Measurements from ENCODE around the gene MTR.

The MTR gene

GRCh38 chr1:236779312-236779711 is 15.8 kb upstream of the MTR start:
- DNase-seq, result no peak

GRCh38 chr1:236785477-236785876 is 9.6 kb upstream of the MTR start:
- no peak for DNase-seq

GRCh38 chr1:236786453-236786852 is 8.6 kb upstream of the MTR start:
- no peak for DNase-seq

- no peak for DNase-seq
These were observed 482 bp upstream of the MTR start for GRCh38 chr1:236794585-236795034.

- DNase-seq, result no peak
These were observed 920 bp downstream of the MTR start for GRCh38 chr1:236795757-236796667.

GRCh38 chr1:236799001-236799400 is 3.9 kb downstream of the MTR start:
- DNase-seq, result no peak

- DNase-seq, result no peak
These were observed 5.0 kb downstream of the MTR start for GRCh38 chr1:236800002-236800620.

GRCh38 chr1:236800623-236801022 is 5.5 kb downstream of the MTR start:
- no peak for DNase-seq

GRCh38 chr1:236802264-236802663 is 7.2 kb downstream of the MTR start:
- DNase-seq, result no peak

- no peak for DNase-seq
These were observed 11.5 kb downstream of the MTR start for GRCh38 chr1:236806634-236807033.

- no peak for DNase-seq
These were observed 12.9 kb downstream of the MTR start for GRCh38 chr1:236808005-236808404.

- DNase-seq, result no peak
These were observed 13.6 kb downstream of the MTR start for GRCh38 chr1:236808564-236809130.

- DNase-seq, result no peak
These were observed 14.1 kb downstream of the MTR start for GRCh38 chr1:236809148-236809547.

- no peak for DNase-seq
These were observed 14.9 kb downstream of the MTR start for GRCh38 chr1:236810018-236810417.

- DNase-seq, result no peak
These were observed 17.4 kb downstream of the MTR start for GRCh38 chr1:236812334-236813030.

GRCh38 chr1:236815941-236816340 is 20.8 kb downstream of the MTR start:
- no peak for DNase-seq

GRCh38 chr1:236819856-236820255 is 24.8 kb downstream of the MTR start:
- no peak for DNase-seq

GRCh38 chr1:236821091-236821627 is 26.1 kb downstream of the MTR start:
- DNase-seq, result no peak

- no peak for DNase-seq
These were observed 28.5 kb downstream of the MTR start for GRCh38 chr1:236823559-236823958.

GRCh38 chr1:236829085-236829484 is 34.0 kb downstream of the MTR start:
- no peak for DNase-seq

- no peak for DNase-seq
These were observed 35.0 kb downstream of the MTR start for GRCh38 chr1:236830116-236830515.

GRCh38 chr1:236830560-236830959 is 35.5 kb downstream of the MTR start:
- DNase-seq, result no peak

GRCh38 chr1:236833575-236833974 is 38.5 kb downstream of the MTR start:
- no peak for DNase-seq
